Spinal cord (tissue), 10 donors: ENCODE measurements around the gene HIRIP3. TPM values are rescaled to one million over a fixed set of nuclear protein-coding genes. Genes with fewer than 3 reads are reported as not detected.

Experiments used
- DNase-seq, 6 donors: peaks; one replicate each; pipeline versions ENCODE4 v3.0.0 to v3.0.0-alpha.2; 2013 to 2015; ENCODE audit warnings: low spot score in 6 of 6, low read depth in 4 of 6
- H3K27ac ChIP-seq: one replicate; pipeline ENCODE4 v1.5.1; 2013; ENCODE audit warnings: low read depth, low read length, control low read depth
- H3K27me3 ChIP-seq: one replicate; pipeline ENCODE4 v1.6.1; 2013; ENCODE audit warnings: low read length; ENCODE audit not compliant: control insufficient read depth, insufficient read depth
- H3K36me3 ChIP-seq: one replicate; pipeline ENCODE4 v1.6.1; 2013; ENCODE audit warnings: low read length; ENCODE audit not compliant: control insufficient read depth, insufficient read depth
- H3K4me1 ChIP-seq: one replicate; pipeline ENCODE4 v1.6.1; 2013; ENCODE audit warnings: low read length; ENCODE audit not compliant: control insufficient read depth, insufficient read depth
- H3K4me3 ChIP-seq: one replicate; pipeline ENCODE4 v1.5.1; 2013; ENCODE audit warnings: low read depth, low read length, control low read depth
- H3K9me3 ChIP-seq: one replicate; pipeline ENCODE4 v1.6.1; 2013; ENCODE audit warnings: low read length; ENCODE audit not compliant: control insufficient read depth, insufficient read depth
- WGBS: methylation state at CpG from one replicate; pipeline ENCODE4 v1.1.5; 2013; ENCODE audit warnings: missing lambda C conversion rate; ENCODE audit not compliant: insufficient coverage; 5-methylcytosine and 5-hydroxymethylcytosine counted together
- polyA plus RNA-seq, 2 donors: library from polyadenylated mRNA; unstranded; fragments of 120-200 nt; gene quantifications; one replicate each; pipeline ENCODE4 v1.2.1, GENCODE V29; 2013; ENCODE audit not compliant: insufficient read length in 2 of 2
- total RNA-seq, 2 donors: library from RNA; depleted of rRNA in 1 of 2; stranded (reverse); fragments of 120-200 nt in 1 of 2; fragments of >200 nt in 1 of 2; gene quantifications; one replicate each; pipeline versions ENCODE4 v1.2.3 to v1.2.4, GENCODE V29; 2013 to 2014
- donor health status: healthy.

The HIRIP3 gene
- total and polyA plus RNA-seq, 4 donors: 12.2 to 28.8 (median 20.0) TPM

DNA sequence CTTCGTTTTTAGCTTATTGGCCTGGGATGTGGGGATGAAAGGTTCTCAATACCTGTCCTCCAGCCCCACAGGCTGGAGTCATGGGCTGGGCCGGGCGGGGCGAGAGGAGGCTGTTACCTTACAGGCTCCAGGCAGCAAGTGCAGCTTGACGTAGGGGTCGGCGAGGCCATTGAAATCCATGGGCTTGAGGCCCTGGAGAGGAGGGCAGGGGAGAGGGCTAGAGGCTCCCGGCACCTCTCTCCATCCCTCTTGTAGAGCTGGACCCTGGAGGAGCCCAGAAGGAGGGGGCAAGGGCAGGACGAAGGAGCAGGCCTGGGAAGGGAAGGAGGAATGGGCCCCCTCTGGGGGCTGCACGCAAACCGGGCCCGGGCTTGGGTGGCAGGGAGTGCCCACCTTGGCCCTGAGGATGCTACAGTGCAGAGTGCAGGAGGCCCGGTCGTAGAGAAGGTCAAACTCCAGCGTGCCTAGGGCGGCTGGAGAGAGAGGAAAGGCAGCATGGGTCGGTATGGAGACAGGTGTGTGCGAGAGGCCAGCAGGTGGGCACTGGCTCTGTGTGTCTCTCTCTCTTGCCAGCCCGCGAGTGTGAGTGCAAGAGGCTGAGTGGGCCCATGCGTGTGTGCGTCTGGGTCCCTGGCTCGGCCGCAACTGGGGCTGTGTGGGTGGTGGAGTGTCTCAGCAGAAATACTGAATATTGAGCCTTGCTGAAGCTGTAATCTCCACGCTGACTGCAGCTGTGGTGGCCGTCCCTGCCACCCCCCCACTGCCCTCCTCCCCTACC is 13.9 kb upstream of the HIRIP3 start:
- Histone ChIP-seq H3K27me3 (peaks cover 15% of the 10 kb centered on the region), H3K36me3 (peaks cover 47% of the 10 kb centered on the region), H3K27ac (no peak overlapping the region), H3K9me3 (no peaks in the 10 kb centered on the region), H3K4me1 (peaks cover 35% of the 10 kb centered on the region), H3K4me3 (no peak overlapping the region)
- no peak for DNase-seq
- WGBS: 42% methylated on average over 12 of the region's 26 CpGs

DNA sequence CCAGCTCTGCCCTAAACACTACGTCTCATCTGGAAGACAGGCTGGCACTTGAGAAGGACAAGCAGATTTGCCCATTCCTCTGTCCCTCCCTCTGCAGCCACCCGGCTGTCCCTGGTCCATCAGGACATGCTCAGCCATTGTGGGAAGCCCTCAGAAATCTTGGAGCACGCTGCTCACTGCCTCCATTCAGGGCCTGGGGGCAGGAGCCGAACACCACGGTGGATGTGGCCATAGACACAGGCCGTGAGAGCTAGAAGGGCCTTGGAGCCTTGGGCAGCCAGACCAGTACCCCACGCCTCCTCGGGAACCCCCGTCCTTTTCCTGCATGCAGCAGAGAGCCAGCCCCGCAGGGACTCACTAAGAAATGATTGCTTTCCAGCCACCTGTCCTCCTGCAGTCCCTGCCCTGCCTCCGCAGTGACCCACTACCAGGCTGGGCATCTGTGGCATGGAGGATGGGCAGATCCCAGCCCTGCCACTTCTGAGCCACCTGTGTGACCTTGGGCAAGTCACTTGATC is 12.0 kb upstream of the HIRIP3 start:
- H3K4me1 ChIP-seq: peaks cover 35% of the 10 kb centered on the region
- H3K4me3 ChIP-seq: no peak overlapping the region
- H3K27me3 ChIP-seq: peaks cover 15% of the 10 kb centered on the region
- no peaks in the 10 kb centered on the region for H3K9me3 ChIP-seq
- peaks cover 65% of the 10 kb centered on the region for H3K36me3 ChIP-seq
- WGBS: 81% methylated on average over 8 of the region's 11 CpGs
- no peak for DNase-seq
- no peak overlapping the region for H3K27ac ChIP-seq

DNA sequence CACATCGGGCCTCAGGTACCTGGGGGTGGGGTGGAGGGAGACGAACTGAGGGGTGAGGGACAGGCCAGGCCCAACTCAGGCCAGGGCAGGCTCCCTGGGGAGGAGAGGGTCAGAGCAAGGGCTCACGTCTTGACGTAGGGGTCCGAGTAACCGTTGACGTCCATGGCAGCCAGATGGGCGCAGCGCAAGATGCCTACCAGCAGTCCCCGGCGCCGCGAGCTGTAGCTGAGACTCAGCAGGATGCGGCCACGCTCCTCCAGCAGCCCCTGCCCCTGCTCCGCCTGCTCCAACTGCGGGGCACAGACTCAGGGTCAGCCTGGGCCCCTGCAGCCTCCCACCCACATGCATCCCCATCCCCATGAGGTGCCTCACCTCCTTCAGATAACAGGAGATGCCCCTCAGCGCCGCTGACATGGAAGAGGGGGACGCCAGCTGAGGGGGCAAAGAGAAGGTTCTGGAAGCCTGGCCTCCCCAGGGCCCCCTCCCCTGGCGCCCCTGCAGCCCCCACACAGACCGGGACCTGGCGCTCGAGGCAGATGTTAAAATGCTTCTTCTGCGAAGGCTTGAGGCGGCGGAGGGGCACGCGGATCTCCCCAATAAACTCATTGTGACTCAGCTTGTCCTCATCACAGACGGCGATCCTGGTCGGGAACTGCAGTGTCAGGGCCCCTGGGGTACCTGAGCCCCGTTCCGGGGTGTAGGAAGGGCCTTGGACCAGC is 11.4 kb upstream of the HIRIP3 start:
- H3K4me3 ChIP-seq: no peak overlapping the region

DNA sequence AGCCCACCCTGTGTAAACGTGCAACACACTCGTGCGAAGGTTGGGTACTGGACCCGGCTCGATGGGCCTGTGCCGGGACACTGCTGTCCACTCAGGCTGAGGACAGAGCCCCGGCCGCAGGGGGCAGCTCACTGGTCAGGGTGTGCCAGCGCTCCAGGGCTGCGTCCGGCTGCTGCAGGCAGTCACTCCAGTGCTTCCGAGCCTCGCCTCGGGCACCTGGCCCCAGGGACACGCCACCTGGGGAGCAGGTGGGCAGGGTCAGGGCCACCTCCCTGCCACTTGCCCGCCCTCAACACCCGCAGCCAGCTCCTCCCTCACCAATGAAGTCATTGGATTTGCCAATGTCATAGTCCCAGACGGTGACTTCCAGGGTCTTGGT is 10.7 kb upstream of the HIRIP3 start:
- WGBS: 91% methylated on average over 18 of the region's 18 CpGs
- Histone ChIP-seq H3K4me1 (peaks cover 25% of the 10 kb centered on the region), H3K9me3 (no peaks in the 10 kb centered on the region), H3K27me3 (peaks cover 9% of the 10 kb centered on the region), H3K27ac (no peak overlapping the region), H3K4me3 (no peak overlapping the region), H3K36me3 (peaks cover 79% of the 10 kb centered on the region)
- DNase-seq: no peak

More for the DNA sequence above, 11.4 kb upstream of the HIRIP3 start:
- Histone ChIP-seq H3K27ac (no peak overlapping the region), H3K4me1 (peaks cover 29% of the 10 kb centered on the region), H3K9me3 (no peaks in the 10 kb centered on the region), H3K27me3 (peaks cover 11% of the 10 kb centered on the region), H3K36me3 (peaks cover 71% of the 10 kb centered on the region)
- WGBS: 84% methylated on average over 33 of the region's 34 CpGs
- DNase-seq: no peak

DNA sequence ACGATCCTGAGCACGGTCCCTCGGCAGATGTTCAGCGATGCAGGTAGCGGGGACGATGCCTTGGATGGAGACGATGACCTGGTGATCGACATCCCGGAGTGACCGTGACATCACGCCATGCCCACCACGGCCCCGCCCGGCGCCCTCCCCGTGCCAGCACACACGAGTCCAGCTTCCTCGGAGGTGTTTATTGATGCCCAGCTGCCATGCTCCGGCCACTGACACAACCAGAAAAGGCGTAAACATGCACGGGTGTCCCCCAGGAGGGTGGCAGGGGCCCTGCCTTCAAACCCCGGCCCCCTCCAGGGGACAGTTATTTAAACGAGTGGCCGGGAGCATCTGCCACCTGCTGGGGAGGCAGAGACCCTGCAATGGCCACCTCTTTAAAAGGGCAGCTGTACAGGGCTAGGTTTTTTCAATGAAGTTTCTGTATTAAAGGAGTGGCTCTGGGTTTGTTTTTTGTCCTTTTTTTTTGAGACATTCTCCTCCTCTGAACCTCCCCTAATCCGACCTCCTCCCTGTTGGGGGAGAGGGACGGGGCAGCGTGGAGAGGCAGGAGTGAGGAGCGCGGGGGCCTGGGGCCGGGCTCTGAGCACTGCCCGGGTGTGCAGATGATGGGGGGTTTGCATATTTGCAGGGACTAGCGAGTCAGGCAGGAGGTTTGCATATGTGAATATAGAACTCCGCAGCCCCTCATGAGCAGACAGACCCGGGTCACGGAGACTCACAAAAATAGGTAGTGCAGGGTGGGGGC is 10.1 kb upstream of the HIRIP3 start:
- Histone ChIP-seq H3K4me3 (no peak overlapping the region), H3K9me3 (no peaks in the 10 kb centered on the region), H3K4me1 (peaks cover 23% of the 10 kb centered on the region), H3K27ac (no peak overlapping the region), H3K27me3 (peaks cover 6% of the 10 kb centered on the region), H3K36me3 (peaks cover 84% of the 10 kb centered on the region)
- peak in 2 of 6 donors; percentile 37 to 46 for DNase-seq
- 53% methylated on average over 24 of the region's 35 CpGs for WGBS

DNA sequence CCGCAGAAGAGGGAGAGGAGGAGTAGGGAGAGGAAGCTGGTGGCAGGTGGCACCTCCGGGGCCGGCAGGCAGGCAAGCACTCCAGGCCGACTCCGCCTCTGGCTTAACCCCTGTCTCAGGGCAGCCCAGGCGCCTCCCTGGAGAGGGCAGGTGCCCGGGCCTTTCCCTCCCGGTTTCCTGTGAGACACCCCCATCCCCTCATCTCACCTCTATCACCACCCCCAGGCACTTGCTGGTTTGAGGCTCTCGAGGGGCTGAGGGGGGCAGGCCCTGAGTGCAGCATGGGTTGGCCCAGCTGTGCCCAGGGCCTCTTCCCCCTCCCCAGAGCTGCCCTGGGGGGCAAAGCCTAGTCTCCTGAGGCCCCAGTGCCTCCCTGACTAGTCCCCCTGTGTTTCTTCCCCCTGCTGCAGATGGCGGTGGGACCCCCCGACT is 9.4 kb upstream of the HIRIP3 start:
- peaks cover 91% of the 10 kb centered on the region for H3K36me3 ChIP-seq
- H3K4me3 ChIP-seq: no peak overlapping the region
- no peaks in the 10 kb centered on the region for H3K9me3 ChIP-seq
- peaks cover under 1% of the 10 kb centered on the region for H3K27me3 ChIP-seq
- peaks cover 17% of the 10 kb centered on the region for H3K4me1 ChIP-seq
- no peak for DNase-seq
- WGBS: 80% methylated on average over 4 of the region's 11 CpGs
- H3K27ac ChIP-seq: no peak overlapping the region

DNA sequence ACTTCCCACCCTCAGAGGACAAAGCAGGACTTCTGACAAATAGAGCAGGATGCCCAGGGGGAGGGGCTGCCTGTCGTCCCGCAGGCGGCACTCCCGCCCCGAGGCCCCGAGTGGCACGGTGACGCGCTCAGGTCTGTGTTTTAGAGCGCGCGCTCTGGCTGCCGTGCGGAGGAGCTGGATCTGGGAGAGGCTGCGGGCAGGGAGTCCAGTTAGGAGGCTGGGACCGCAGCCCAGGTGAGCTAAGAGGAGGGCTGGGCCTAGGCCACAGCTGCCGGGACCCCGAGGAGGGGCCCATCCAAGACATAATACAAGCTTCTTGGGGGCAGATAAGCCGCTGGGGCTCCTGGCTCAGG is 9.0 kb upstream of the HIRIP3 start:
- H3K4me3 ChIP-seq: no peak overlapping the region
- H3K27ac ChIP-seq: no peak overlapping the region
- peaks cover 12% of the 10 kb centered on the region for H3K4me1 ChIP-seq
- no peaks in the 10 kb centered on the region for H3K27me3 ChIP-seq
- peaks cover 90% of the 10 kb centered on the region for H3K36me3 ChIP-seq
- DNase-seq: no peak
- H3K9me3 ChIP-seq: no peaks in the 10 kb centered on the region
- WGBS: 73% methylated on average over 16 of the region's 19 CpGs

DNA sequence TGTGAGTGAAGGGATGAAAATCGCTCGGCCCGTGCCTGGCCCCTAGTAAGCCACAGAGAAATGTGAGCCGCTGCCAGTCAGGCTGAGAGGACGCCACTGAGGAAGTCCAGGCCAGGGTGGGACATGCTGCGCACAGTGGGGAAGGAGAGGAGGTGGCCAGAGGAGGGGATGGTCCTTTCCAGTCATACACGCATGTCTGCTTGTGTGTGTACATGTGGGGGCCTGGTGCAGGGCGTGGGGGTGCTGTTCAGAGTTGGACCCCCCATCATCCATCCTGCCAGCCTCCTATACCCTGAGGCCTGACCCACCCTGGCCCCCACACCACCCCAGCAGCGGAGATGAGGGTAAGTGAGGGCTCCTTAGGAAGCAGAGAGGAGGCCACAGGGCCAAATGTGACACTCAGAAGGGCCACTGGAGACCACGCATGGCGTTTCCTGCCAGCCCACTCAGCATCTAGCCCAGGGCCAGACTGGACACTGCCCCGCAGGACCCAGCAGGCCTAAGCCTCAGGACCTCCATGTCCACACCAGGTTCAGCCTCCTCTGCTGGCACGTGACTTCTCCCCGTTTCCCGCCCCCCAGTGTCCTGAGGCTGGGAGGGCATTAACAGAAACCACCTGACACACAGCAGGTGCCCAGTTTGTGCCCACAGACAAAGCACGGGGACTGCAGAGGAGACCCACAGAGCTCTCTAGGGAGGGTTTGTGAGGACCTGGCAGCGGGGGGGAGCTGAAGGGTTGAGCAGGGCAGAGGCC is 8.4 kb upstream of the HIRIP3 start:
- Histone ChIP-seq H3K4me1 (peaks cover 9% of the 10 kb centered on the region), H3K4me3 (no peak overlapping the region), H3K36me3 (peaks cover 89% of the 10 kb centered on the region), H3K9me3 (no peaks in the 10 kb centered on the region), H3K27ac (no peak overlapping the region), H3K27me3 (no peaks in the 10 kb centered on the region)
- DNase-seq: no peak
- WGBS: 88% methylated on average over 13 of the region's 17 CpGs
